Mesendoderm (in vitro differentiated cells): ENCODE results near the gene GPR153.

ENCODE experiments used
- DNase-seq: peaks from one replicate; pipeline ENCODE4 v3.0.0; 2013
- H2AK5ac ChIP-seq: 2 replicates; pipeline ENCODE4 v1.6.1; 2013; ENCODE audit warnings: low read length, inconsistent platforms
- H2BK120ac ChIP-seq: 2 replicates; pipeline ENCODE4 v1.6.1; 2013; ENCODE audit warnings: low read depth, mild to moderate bottlenecking, low read length, moderate library complexity, mixed read lengths
- H2BK15ac ChIP-seq: replicated peaks from 2 replicates; pipeline ENCODE4 v1.6.1; 2013; ENCODE audit warnings: low read depth, mild to moderate bottlenecking, moderate library complexity
- H2BK5ac ChIP-seq: 2 replicates; pipeline ENCODE4 v1.6.1; 2013; ENCODE audit warnings: low read length, inconsistent platforms
- H3K18ac ChIP-seq: 2 replicates; pipeline ENCODE4 v1.6.1; 2013; ENCODE audit warnings: mild to moderate bottlenecking, low read length, mixed read lengths
- H3K23ac ChIP-seq: one replicate; pipeline ENCODE4 v1.6.1; 2013; ENCODE audit warnings: low read length
- H3K27ac ChIP-seq: 2 replicates; pipeline ENCODE4 v1.5.1; 2013; ENCODE audit warnings: low read depth, mild to moderate bottlenecking, inconsistent platforms, low read length, moderate library complexity
- H3K27me3 ChIP-seq: 2 replicates; pipeline ENCODE4 v1.6.1; 2013; ENCODE audit warnings: low read length, control low read depth, mild to moderate bottlenecking, inconsistent platforms; ENCODE audit not compliant: insufficient read depth, poor library complexity
- H3K36me3 ChIP-seq: 2 replicates; pipeline ENCODE4 v1.6.1; 2013; ENCODE audit warnings: low read length, inconsistent platforms; ENCODE audit not compliant: control insufficient read depth, insufficient read depth
- H3K4ac ChIP-seq: one replicate; pipeline ENCODE4 v1.6.1; 2013; ENCODE audit warnings: low read depth, mild to moderate bottlenecking, low read length, moderate library complexity
- H3K4me1 ChIP-seq: 2 replicates; pipeline ENCODE4 v1.6.1; 2013; ENCODE audit warnings: low read depth, low read length, inconsistent platforms; ENCODE audit not compliant: control insufficient read depth
- H3K4me2 ChIP-seq: 2 replicates; pipeline ENCODE4 v1.6.1; 2013; ENCODE audit warnings: low read length
- H3K4me3 ChIP-seq: 2 replicates; pipeline ENCODE4 v1.5.1; 2013; ENCODE audit warnings: mild to moderate bottlenecking, low read length
- H3K56ac ChIP-seq: one replicate; pipeline ENCODE4 v1.6.1; 2013; ENCODE audit warnings: low read length
- H3K79me1 ChIP-seq: 2 replicates; pipeline ENCODE4 v1.6.1; 2013; ENCODE audit warnings: low read length, inconsistent platforms
- H3K79me2 ChIP-seq: 2 replicates; pipeline ENCODE4 v1.6.1; 2013; ENCODE audit warnings: mild to moderate bottlenecking, low read length; ENCODE audit not compliant: control insufficient read depth, insufficient read depth
- H3K9ac ChIP-seq: 2 replicates; pipeline ENCODE4 v1.6.1; 2013; ENCODE audit warnings: low read length, inconsistent platforms
- H4K5ac ChIP-seq: one replicate; pipeline ENCODE4 v1.6.1; 2013; ENCODE audit warnings: low read length
- H4K8ac ChIP-seq: one replicate; pipeline ENCODE4 v1.6.1; 2013; ENCODE audit warnings: low read depth, mild to moderate bottlenecking, control low read depth, low read length, moderate library complexity
- WGBS: extraction: QIAGEN DNeasy Blood & Tissue Kit; methylation state at CpG from one replicate; pipeline ENCODE4 v1.1.7; 2013; ENCODE audit warnings: low lambda C conversion rate, missing lambda C conversion rate; ENCODE audit not compliant: insufficient coverage; ENCODE audit errors: extremely low coverage; 5-methylcytosine and 5-hydroxymethylcytosine counted together

The GPR153 gene

DNA sequence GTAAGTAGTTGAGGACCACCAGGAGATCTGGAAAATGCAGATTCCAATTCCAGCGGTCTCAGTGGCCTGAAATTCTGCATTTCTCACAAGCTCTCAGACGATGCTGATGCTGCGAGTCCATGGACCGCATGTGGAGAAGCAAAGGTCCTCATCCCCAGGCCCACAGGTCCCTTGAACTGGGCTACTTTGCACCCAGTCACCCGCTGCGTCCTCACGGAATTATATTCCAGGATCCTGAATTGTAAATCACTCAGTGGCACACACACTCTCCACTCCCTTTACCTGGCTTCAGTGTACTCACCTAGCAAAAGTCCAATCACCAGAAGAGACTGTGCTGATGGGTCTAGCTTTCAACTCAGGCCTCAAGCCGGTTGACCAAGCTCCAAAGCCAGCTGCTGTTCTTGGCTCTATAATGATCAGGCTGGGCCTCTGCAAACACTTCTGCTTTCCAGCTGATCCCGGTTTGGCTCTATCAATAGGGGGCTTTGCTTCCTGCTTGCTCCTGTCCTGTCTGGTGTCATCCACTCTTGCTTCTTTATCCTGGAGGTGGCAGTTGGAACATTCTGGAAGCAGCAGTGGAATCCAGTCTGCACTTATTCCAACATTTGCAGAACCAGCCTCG is 60.6 kb downstream of the GPR153 start:
- peak overlapping the region; percentile 64 for H2BK5ac ChIP-seq
- H3K79me1 ChIP-seq = peaks cover 8% of the 10 kb centered on the region
- H2BK120ac ChIP-seq = no peak overlapping the region
- no peak overlapping the region for H3K23ac ChIP-seq
- WGBS = no CpG with 5 or more reads among the region's 10 CpGs
- peaks cover 5% of the 10 kb centered on the region for H3K36me3 ChIP-seq
- no peak overlapping the region for H2BK15ac ChIP-seq
- peak overlapping the region; percentile 90 for H3K56ac ChIP-seq
- H4K5ac ChIP-seq = peak overlapping the region; percentile 100
- peak overlapping the region; percentile 82 for H3K4ac ChIP-seq
- H3K18ac ChIP-seq = peak overlapping the region; percentile 55
- H3K79me2 ChIP-seq = peaks cover 37% of the 10 kb centered on the region
- peak overlapping the region; percentile 90 for H2AK5ac ChIP-seq
- H3K27me3 ChIP-seq = no peaks in the 10 kb centered on the region
- no peak overlapping the region for H3K27ac ChIP-seq
- DNase-seq = peak; percentile 16
- peak overlapping the region; percentile 75 for H3K9ac ChIP-seq
- peaks cover 8% of the 10 kb centered on the region for H3K4me1 ChIP-seq
- no peak overlapping the region for H3K4me3 ChIP-seq
- H3K4me2 ChIP-seq = peak overlapping the region; percentile 45
- H4K8ac ChIP-seq = peak overlapping the region; percentile 69

DNA sequence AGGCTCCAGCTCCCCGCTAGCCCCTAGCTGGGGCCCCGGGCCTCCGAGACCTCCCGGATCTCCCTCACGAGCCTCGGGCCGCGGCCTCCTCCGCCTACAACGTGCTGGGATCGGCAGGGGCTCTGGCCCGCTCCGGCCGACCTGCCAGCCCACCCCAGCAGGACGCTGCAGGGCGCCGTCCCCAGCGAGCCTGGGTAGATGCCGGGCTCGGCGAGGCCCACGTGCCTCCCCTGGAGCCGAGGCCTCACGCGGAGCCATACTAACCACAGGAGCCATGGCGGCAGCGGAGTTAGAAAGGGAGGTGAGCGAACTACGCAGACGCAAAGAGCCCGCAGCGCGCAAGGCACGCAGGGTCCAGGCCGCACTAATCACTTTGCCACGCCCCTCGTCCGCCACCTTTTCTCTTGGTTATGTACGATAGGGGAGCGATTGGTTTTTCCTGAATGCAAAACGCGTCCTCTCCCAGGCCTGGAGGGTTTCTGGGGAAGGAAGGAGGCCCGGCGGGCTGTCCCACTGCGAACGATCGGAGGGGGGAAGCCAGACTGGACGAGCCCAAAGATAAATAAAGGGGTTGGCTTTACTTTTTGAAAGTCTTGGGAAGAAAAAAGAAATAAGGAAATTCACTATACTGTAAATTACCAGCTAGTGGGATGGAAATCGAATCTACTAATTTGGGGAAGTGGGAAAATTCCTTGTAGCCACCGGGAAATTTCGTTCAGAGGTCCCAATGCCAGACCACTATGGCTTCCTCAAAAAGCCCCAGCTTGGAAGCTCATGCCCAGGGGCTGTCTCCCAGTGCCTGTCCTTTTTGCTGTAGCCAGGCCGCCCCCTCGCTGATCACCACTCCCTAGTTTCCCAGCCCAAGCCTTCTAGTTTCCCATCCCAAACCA is 61.4 kb downstream of the GPR153 start, which contains the start of gene RPL22:
Gene RPL22, minus strand, starts transcription at position 298 of the 890 bp plus-strand sequence. Its CDS starts 22 bp downstream, at position 276.
- Histone ChIP-seq H4K8ac (peak within 1 kb of the TSS; percentile 88), H3K36me3 (peaks cover 5% of the 10 kb centered on the region), H3K4me3 (peak within 1 kb of the TSS; percentile 95), H4K5ac (peak within 1 kb of the TSS; percentile 100), H3K18ac (peak within 1 kb of the TSS; percentile 81), H3K4me2 (peak within 1 kb of the TSS; percentile 96), H3K27ac (peak within 1 kb of the TSS; percentile 35), H3K4me1 (peaks cover 8% of the 10 kb centered on the region), H3K79me1 (peaks cover 8% of the 10 kb centered on the region), H3K79me2 (peaks cover 38% of the 10 kb centered on the region), H3K23ac (peak within 1 kb of the TSS; percentile 100), H3K27me3 (no peaks in the 10 kb centered on the region), H2BK120ac (peak within 1 kb of the TSS; percentile 69), H2BK15ac (no peak within 1 kb of the TSS), H3K9ac (peak within 1 kb of the TSS; percentile 94), H3K56ac (peak within 1 kb of the TSS; percentile 100), H3K4ac (peak within 1 kb of the TSS; percentile 100), H2AK5ac (peak within 1 kb of the TSS; percentile 90), H2BK5ac (peak within 1 kb of the TSS; percentile 95)
- no CpG with 5 or more reads among the region's 53 CpGs for WGBS
- peak; percentile 100 for DNase-seq

DNA sequence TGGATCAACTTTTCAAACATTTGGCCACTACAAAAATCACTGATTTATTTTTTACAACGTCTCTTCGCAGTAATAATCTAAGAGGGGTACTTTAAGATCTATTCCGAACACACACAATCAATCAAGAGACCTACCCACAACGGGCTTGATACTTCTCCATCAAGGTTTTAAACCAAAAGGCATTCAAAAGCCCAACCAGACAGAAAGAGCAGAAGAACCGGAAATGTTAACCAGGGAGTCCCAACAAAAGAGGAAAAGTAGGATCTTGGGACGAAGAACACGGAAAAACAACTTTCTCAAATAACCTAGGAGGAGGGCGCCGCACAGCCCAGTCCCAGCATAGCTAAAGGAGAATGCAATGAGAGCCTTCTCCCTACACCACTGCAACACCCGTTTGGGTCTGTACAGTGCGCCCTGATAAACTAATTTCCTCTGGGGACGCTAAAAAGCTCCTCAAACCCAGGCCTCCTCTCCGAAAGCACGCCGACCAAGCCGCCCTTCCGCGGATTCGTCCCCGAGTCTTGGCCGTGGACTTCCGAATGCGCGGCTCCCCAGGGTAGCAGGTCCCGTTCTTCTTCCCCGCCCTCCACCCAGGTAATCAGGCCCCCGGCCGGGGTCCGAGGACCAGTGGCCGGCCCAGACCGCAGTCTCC is 62.1 kb downstream of the GPR153 start:
- DNase-seq = no peak
- H4K8ac ChIP-seq = peak overlapping the region; percentile 88
- peak overlapping the region; percentile 81 for H3K18ac ChIP-seq
- H3K36me3 ChIP-seq = peaks cover 7% of the 10 kb centered on the region
- H3K79me2 ChIP-seq = peaks cover 45% of the 10 kb centered on the region
- peak overlapping the region; percentile 77 for H4K5ac ChIP-seq
- H3K4ac ChIP-seq = peak overlapping the region; percentile 100
- H3K27ac ChIP-seq = peak overlapping the region; percentile 35
- peak overlapping the region; percentile 80 for H3K23ac ChIP-seq
- peaks cover 8% of the 10 kb centered on the region for H3K4me1 ChIP-seq
- peak overlapping the region; percentile 94 for H3K9ac ChIP-seq
- no peak overlapping the region for H2BK5ac ChIP-seq
- H3K27me3 ChIP-seq = no peaks in the 10 kb centered on the region
- H3K4me3 ChIP-seq = peak overlapping the region; percentile 95
- WGBS = no CpG with 5 or more reads among the region's 31 CpGs
- H3K79me1 ChIP-seq = peaks cover 9% of the 10 kb centered on the region
- H3K56ac ChIP-seq = peak overlapping the region; percentile 100
- peak overlapping the region; percentile 37 for H2AK5ac ChIP-seq
- peak overlapping the region; percentile 69 for H2BK120ac ChIP-seq
- no peak overlapping the region for H2BK15ac ChIP-seq
- H3K4me2 ChIP-seq = peak overlapping the region; percentile 96

DNA sequence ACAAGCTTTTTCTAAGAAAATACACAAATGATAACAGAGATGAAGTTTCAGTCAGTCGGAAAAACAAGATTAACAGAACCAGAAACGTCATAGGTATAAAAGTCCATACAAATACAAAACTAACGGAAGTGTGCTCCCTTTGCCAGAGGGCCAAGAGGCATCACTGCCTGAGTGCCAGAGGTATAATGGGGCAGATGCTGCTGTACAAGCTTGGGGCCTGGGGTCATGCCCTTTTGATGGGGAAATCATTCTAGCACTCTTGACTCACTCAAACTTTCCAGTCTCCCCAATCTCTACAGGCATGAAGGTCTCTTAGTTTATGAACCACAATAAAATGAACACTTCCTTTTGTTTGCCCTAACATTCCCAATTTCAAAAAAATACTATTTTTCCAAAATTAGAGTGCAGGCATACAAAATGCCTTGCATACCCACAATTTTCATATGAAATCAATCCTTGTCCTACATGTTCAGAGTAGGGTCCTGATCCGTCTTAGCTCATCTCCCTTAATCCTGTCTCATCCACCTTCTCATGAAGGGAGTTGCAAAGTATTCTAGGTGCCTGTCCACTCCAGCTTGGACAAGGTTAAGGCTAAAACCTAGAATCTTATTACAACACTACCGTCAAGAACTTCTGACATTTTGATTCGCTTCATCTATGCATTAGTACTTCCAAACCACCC is 63.0 kb downstream of the GPR153 start:
- Histone ChIP-seq H3K27me3 (no peaks in the 10 kb centered on the region), H3K4me1 (peaks cover 8% of the 10 kb centered on the region), H3K79me2 (peaks cover 49% of the 10 kb centered on the region), H3K4me2 (peak overlapping the region; percentile 96), H2BK120ac (no peak overlapping the region), H3K27ac (no peak overlapping the region), H4K8ac (no peak overlapping the region), H2AK5ac (no peak overlapping the region), H3K56ac (peak overlapping the region; percentile 87), H3K36me3 (peaks cover 8% of the 10 kb centered on the region), H3K4me3 (peak overlapping the region; percentile 95), H3K18ac (no peak overlapping the region), H3K23ac (no peak overlapping the region), H3K9ac (peak overlapping the region; percentile 94), H2BK5ac (no peak overlapping the region), H3K4ac (no peak overlapping the region), H3K79me1 (peaks cover 9% of the 10 kb centered on the region), H4K5ac (no peak overlapping the region), H2BK15ac (no peak overlapping the region)
- no CpG with 5 or more reads among the region's 6 CpGs for WGBS
- no peak for DNase-seq
